ENCODE measurements around the gene SSR1. TPM values are rescaled to one million over a fixed set of nuclear protein-coding genes. Genes with fewer than 3 reads are reported as not detected.
"Not testable (repeated sequence)": the region's sequence is repeated elsewhere in the genome, so short reads cannot be mapped to it uniquely, and the experiment has no call there.

Gene SSR1
- total RNA-seq, 4 donors from 2014 or later, result 55.9 to 113 (median 74.8) TPM

DNA sequence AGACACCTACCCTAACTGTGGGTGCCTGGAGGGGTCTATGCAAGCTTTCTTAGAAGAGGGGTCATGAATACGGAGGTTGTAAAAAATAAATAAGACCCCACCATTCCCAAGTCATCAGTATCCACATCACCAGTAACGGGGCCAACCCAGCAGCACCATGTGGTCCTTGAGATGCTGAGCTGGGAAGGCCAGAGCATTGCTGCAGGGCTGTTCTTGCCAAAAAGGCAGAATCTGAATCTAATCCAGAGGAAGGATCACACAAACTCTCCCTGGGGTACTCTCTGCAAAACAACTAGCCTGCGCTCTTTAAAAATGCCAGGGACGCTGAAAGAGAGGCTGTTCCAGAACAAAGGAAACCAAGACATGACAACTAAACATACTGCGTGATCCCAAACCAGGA is 43.2 kb downstream of the SSR1 start:
- H3K4me3 ChIP-seq (replicated peaks in 1 of 3), result no peak overlapping the region
- no peaks in the 10 kb centered on the region for H3K27me3 ChIP-seq
- TF ChIP-seq, protein P1, sequence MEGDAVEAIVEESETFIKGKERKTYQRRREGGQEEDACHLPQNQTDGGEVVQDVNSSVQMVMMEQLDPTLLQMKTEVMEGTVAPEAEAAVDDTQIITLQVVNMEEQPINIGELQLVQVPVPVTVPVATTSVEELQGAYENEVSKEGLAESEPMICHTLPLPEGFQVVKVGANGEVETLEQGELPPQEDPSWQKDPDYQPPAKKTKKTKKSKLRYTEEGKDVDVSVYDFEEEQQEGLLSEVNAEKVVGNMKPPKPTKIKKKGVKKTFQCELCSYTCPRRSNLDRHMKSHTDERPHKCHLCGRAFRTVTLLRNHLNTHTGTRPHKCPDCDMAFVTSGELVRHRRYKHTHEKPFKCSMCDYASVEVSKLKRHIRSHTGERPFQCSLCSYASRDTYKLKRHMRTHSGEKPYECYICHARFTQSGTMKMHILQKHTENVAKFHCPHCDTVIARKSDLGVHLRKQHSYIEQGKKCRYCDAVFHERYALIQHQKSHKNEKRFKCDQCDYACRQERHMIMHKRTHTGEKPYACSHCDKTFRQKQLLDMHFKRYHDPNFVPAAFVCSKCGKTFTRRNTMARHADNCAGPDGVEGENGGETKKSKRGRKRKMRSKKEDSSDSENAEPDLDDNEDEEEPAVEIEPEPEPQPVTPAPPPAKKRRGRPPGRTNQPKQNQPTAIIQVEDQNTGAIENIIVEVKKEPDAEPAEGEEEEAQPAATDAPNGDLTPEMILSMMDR (IDR thresholded peaks at IDR 0.05), result no peak
- no peak for TF ChIP-seq POLR2A (IDR thresholded peaks at IDR 0.05)
- no peak overlapping the region for H3K27ac ChIP-seq
- intact Hi-C loops (cut with DNase I), result no loop called here
- WGBS, 2 donors, result 84 to 85% methylated on average over 5 of the region's 5 CpGs
- no peak for DNase-seq
- H3K4me1 ChIP-seq, result peaks cover 3 to 7% of the 10 kb centered on the region in 2 donors
- no peaks in the 10 kb centered on the region for H3K36me3 ChIP-seq
- no peaks in the 10 kb centered on the region for H3K9me3 ChIP-seq

DNA sequence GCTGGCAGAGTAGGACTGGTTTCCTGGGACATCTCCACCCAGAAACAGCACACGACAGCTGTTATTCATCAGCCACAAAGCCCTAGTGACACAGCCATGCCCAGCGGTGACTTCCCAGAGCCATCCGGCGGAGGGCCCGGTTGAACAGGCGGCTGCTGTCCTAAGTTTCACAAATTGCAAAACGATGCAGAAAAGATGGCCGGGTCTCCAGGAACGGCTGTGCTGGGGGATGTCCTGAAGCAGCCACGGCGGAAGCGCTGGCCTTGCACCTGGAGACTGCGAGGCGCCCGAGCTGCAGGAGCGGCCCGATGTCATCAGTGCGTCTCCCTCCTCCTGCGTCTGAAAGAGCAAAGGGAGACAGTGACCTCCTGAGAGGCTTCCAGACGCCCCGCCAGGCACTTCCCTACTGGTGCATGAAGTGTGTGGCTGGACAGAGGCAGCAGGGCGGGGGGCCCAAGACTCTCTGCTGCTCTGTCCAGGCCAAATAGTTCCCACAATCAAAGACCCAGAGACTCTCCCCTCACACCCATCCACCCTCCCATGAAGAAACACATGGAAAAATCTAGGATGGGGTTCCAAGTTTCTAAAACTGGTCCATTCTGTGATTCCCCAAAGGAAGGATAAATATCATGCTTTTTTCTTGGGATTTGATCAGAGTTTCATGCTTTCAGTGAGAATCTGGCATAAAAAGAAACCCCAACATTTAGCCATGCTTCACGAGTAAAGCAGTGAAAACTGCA is 44.0 kb downstream of the SSR1 start:
- no peaks in the 10 kb centered on the region for H3K9me3 ChIP-seq
- intact Hi-C loops (cut with DNase I), result no loop called here
- H3K4me3 ChIP-seq (replicated peaks in 1 of 3), result no peak overlapping the region
- H3K4me1 ChIP-seq, result peaks cover 3 to 7% of the 10 kb centered on the region in 2 donors
- DNase-seq, result no peak
- no peak for TF ChIP-seq POLR2A (IDR thresholded peaks at IDR 0.05)
- TF ChIP-seq, protein P1 (IDR thresholded peaks at IDR 0.05), result no peak
- WGBS, 2 donors, result 91% methylated on average over 19 to 23 of the region's 23 CpGs
- H3K27me3 ChIP-seq, result no peaks in the 10 kb centered on the region
- H3K36me3 ChIP-seq, result no peaks in the 10 kb centered on the region
- H3K27ac ChIP-seq, result no peak overlapping the region

DNA sequence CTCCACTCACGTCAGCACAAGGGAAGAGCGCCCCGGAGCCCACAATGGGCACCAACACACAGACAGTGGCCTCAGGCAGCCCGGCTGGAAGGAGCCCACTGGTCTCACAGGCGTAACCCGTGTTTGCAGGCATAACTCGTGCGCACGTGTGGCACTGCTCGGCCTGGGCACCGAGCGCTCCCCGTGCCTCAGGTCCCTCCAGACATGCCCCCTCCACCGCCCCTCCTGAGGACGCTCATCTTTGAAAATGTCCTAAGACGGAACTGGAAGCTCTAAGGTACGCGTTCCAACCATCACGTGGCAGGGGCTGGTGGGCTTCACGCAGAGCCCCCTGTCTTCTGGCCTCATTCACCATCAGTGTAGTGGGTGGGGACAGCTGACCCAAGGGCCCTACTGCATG is 44.6 kb downstream of the SSR1 start:
- 95 to 96% methylated on average over 13 to 20 of the region's 20 CpGs for WGBS, 2 donors
- H3K27me3 ChIP-seq, result no peaks in the 10 kb centered on the region
- peaks cover 3 to 7% of the 10 kb centered on the region in 2 donors for H3K4me1 ChIP-seq
- intact Hi-C loops (cut with DNase I), result no loop called here
- no peaks in the 10 kb centered on the region for H3K36me3 ChIP-seq
- DNase-seq, result no peak
- no peak overlapping the region for H3K4me3 ChIP-seq (replicated peaks in 1 of 3)
- no peaks in the 10 kb centered on the region for H3K9me3 ChIP-seq
- no peak for TF ChIP-seq POLR2A (IDR thresholded peaks at IDR 0.05)
- TF ChIP-seq, protein P1 (IDR thresholded peaks at IDR 0.05), result no peak
- no peak overlapping the region for H3K27ac ChIP-seq

DNA sequence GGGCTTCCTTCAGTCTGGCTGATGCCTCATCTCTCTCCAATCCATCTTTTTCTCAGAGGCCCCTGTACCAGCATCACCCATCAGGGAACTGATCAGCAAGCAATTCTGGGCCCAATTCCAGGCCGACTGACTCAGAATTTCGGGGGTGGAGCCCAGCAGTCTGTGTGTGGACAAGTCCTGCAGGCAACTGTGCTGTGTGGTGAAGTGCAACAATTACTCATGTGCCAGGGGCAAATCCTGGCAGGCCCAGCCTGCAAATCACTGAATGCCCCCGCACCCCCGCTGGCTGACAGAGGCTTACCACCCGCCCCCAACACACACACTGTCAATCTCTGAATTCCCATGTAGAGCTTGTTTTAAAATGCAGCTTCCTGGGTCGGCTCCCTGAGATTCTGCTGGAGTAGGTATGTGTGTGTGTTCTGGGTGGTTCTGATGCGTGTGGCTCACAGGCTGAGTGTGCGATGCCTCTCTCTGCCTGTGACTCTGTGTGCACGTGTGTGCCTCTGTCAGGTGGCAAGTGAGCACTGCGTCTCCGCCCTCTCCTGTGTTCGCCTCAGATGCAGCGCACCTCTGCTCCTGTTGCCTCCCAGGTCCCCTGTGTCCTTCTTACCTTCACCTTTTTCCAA is 45.4 kb downstream of the SSR1 start:
- Histone ChIP-seq H3K27me3 (no peaks in the 10 kb centered on the region), H3K36me3 (no peaks in the 10 kb centered on the region), H3K9me3 (no peaks in the 10 kb centered on the region), H3K27ac (peak overlapping the region in 1 of 3 donors; percentile 42), H3K4me3 (replicated peaks in 1 of 3) (no peak overlapping the region), H3K4me1 (peaks cover 3 to 7% of the 10 kb centered on the region in 2 donors)
- peak; percentile 91 to 95 for DNase-seq
- TF ChIP-seq POLR2A (IDR thresholded peaks at IDR 0.05), result no peak
- TF ChIP-seq, protein P1 (IDR thresholded peaks at IDR 0.05), result no peak
- 59 to 63% methylated on average over 13 of the region's 13 CpGs for WGBS, 2 donors
- intact Hi-C loops (cut with DNase I), result no loop called here

DNA sequence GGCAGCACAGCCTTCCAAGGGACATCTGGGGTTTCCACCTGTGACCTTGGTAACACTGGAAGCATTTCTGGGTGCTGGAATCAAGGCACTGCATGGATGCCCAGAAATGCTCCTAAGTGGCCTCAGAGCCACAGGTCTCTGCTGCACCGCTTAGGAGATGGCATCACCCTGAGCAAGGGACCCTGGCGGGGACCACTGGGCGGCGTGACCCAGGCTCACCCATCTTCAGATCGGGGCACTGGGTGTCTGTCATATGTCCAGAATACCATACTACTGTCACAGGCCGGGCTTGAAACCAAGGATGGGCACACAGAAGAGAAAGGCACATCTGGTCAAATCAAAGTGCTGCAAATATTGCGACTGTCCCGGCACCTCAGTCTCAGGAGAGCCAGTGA is 45.9 kb downstream of the SSR1 start:
- Histone ChIP-seq H3K27ac (peak overlapping the region in 1 of 3 donors; percentile 42), H3K27me3 (no peaks in the 10 kb centered on the region), H3K36me3 (no peaks in the 10 kb centered on the region), H3K4me3 (replicated peaks in 1 of 3) (no peak overlapping the region), H3K4me1 (peaks cover 3 to 9% of the 10 kb centered on the region in 2 donors), H3K9me3 (no peaks in the 10 kb centered on the region)
- no peak for DNase-seq
- WGBS, 2 donors, result 89 to 90% methylated on average over 5 to 8 of the region's 8 CpGs
- intact Hi-C loops (cut with DNase I), result no loop called here
- TF ChIP-seq POLR2A (IDR thresholded peaks at IDR 0.05), result no peak
- TF ChIP-seq, protein P1 (IDR thresholded peaks at IDR 0.05), result no peak

DNA sequence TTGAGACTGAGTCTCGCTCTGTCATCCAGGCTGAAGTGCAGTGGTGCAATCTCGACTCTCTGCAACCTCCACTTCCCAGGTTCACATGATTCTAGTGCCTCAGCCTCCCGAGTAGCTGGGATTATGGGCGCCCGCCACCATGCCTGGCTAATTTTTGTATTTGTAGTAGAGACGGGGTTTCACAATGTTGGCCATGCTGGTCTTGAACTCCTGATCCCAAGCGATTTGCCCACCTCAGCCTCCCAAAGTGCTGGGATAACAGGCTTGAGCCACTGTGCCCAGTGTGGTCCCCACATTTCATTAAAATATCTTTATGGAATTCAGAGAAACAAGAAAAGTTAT is 47.6 kb downstream of the SSR1 start:
- intact Hi-C loops (cut with DNase I); H3K27ac ChIP-seq; H3K36me3 ChIP-seq; H3K9me3 ChIP-seq; H3K4me3 ChIP-seq (replicated peaks in 1 of 3); DNase-seq; H3K27me3 ChIP-seq: not testable (repeated sequence)
- WGBS, 2 donors, result 96 to 97% methylated on average over 7 of the region's 7 CpGs
- peaks cover 8 to 23% of the 10 kb centered on the region in 2 donors for H3K4me1 ChIP-seq

Data from thyroid gland (tissue), 4 donors.